ENCODE measurements around the gene CYBA. TPM values are rescaled to one million over a fixed set of nuclear protein-coding genes. Genes with fewer than 3 reads are reported as not detected.

CYBA gene
- total RNA-seq, 2 donors from 2014 or later, result 126 to 177 TPM

- DNase-seq, result no peak
- Histone ChIP-seq H3K27me3 (no peaks in the 10 kb centered on the region), H3K4me1 (peaks cover 22% of the 10 kb centered on the region), H3K9me3 (no peaks in the 10 kb centered on the region), H3K4me3 (no peak overlapping the region), H3K27ac (no peak overlapping the region), H3K36me3 (replicated peaks in 1 of 2; ENCODE audit: insufficient read depth in 1 of 2, low read depth in 2 of 2) (no peaks in the 10 kb centered on the region)
- intact Hi-C loops (cut with DNase I), result no loop called here
- 80 to 83% methylated on average over 10 of the region's 10 CpGs for WGBS, 2 donors
- ATAC-seq, result no peak
- no peak for TF ChIP-seq POLR2A (IDR thresholded peaks at IDR 0.05)
- TF ChIP-seq, protein P1, sequence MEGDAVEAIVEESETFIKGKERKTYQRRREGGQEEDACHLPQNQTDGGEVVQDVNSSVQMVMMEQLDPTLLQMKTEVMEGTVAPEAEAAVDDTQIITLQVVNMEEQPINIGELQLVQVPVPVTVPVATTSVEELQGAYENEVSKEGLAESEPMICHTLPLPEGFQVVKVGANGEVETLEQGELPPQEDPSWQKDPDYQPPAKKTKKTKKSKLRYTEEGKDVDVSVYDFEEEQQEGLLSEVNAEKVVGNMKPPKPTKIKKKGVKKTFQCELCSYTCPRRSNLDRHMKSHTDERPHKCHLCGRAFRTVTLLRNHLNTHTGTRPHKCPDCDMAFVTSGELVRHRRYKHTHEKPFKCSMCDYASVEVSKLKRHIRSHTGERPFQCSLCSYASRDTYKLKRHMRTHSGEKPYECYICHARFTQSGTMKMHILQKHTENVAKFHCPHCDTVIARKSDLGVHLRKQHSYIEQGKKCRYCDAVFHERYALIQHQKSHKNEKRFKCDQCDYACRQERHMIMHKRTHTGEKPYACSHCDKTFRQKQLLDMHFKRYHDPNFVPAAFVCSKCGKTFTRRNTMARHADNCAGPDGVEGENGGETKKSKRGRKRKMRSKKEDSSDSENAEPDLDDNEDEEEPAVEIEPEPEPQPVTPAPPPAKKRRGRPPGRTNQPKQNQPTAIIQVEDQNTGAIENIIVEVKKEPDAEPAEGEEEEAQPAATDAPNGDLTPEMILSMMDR (IDR thresholded peaks at IDR 0.05), result no peak
Measured at GRCh38 chr16:88661468-88661867, 10.6 kb upstream of the CYBA start.

DNA sequence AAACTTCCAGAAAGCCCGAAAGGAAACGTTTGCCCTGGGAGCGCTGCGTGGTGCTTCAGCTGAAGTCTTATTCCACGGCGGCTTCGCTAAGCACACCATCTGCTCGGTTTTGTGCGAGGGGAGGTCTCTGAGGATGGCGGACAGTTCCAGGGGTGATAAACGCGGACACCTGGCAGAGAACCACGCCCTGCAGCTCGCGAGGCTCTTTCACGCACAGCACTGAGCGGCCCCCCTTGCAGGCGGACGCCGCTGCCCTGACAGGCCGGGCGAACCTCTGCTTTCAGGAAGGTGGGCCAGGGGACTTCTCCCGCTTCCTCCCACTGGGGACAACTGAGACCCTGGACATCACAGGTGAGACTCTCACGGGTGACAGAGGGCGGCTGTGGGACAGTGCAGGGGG is 8.3 kb upstream of the CYBA start:
- peaks cover 6% of the 10 kb centered on the region for H3K4me1 ChIP-seq

DNA sequence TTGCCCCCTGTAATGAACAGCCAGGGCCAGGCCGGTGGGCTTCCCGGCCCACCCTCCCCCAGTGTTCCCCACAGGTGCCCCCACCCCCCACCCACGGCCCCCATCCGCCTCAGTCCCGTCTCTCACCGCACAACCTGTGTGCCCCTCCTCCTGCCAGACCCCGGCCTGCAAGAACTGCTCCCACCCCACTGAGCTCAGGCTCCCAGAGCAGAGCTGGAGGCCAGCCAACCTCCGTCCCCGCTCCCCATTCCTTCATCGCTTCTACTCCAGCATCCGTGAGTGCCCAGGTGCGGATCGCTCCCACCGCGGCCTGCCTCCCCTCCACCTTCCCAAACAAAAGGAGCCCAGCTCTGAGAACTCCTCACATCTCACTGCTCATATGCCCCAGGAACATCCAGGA is 7.9 kb upstream of the CYBA start:
- 84 to 94% methylated on average over 12 to 15 of the region's 15 CpGs for WGBS, 2 donors
- Histone ChIP-seq H3K27me3 (no peaks in the 10 kb centered on the region), H3K27ac (no peak overlapping the region), H3K4me1 (peaks cover 1% of the 10 kb centered on the region), H3K9me3 (no peaks in the 10 kb centered on the region), H3K4me3 (no peak overlapping the region), H3K36me3 (replicated peaks in 1 of 2; ENCODE audit: insufficient read depth in 1 of 2, low read depth in 2 of 2) (no peaks in the 10 kb centered on the region)
- TF ChIP-seq POLR2A (IDR thresholded peaks at IDR 0.05), result no peak
- TF ChIP-seq, protein P1 (IDR thresholded peaks at IDR 0.05), result no peak
- intact Hi-C loops (cut with DNase I), result no loop called here
- ATAC-seq, result no peak
- DNase-seq, result no peak

More for the DNA sequence above, 8.3 kb upstream of the CYBA start:
- TF ChIP-seq, protein P1 (IDR thresholded peaks at IDR 0.05), result no peak
- TF ChIP-seq POLR2A (IDR thresholded peaks at IDR 0.05), result no peak
- intact Hi-C loops (cut with DNase I), result no loop called here
- Histone ChIP-seq H3K27me3 (no peaks in the 10 kb centered on the region), H3K9me3 (no peaks in the 10 kb centered on the region), H3K27ac (no peak overlapping the region), H3K36me3 (replicated peaks in 1 of 2; ENCODE audit: insufficient read depth in 1 of 2, low read depth in 2 of 2) (no peaks in the 10 kb centered on the region), H3K4me3 (no peak overlapping the region)
- WGBS, 2 donors, result 88 to 90% methylated on average over 10 to 24 of the region's 25 CpGs
- ATAC-seq, result no peak
- DNase-seq, result no peak

- DNase-seq (no peak), ATAC-seq (no peak)
- intact Hi-C loops (cut with DNase I), result no loop called here
- 86 to 95% methylated on average over 7 to 19 of the region's 19 CpGs for WGBS, 2 donors
- TF ChIP-seq, protein P1 (IDR thresholded peaks at IDR 0.05), result no peak
- no peak for TF ChIP-seq POLR2A (IDR thresholded peaks at IDR 0.05)
- Histone ChIP-seq H3K4me3 (no peak overlapping the region), H3K36me3 (replicated peaks in 1 of 2; ENCODE audit: insufficient read depth in 1 of 2, low read depth in 2 of 2) (no peaks in the 10 kb centered on the region), H3K4me1 (no peaks in the 10 kb centered on the region), H3K27ac (no peak overlapping the region), H3K27me3 (no peaks in the 10 kb centered on the region), H3K9me3 (no peaks in the 10 kb centered on the region)
Measured at GRCh38 chr16:88657371-88657770, 6.5 kb upstream of the CYBA start.

- intact Hi-C loops (cut with DNase I), result no loop called here
- 80 to 84% methylated on average over 15 to 24 of the region's 25 CpGs for WGBS, 2 donors
- no peaks in the 10 kb centered on the region for H3K36me3 ChIP-seq (replicated peaks in 1 of 2; ENCODE audit: insufficient read depth in 1 of 2, low read depth in 2 of 2)
- DNase-seq, result no peak
- H3K27ac ChIP-seq, result no peak overlapping the region
- ATAC-seq, result no peak
- no peak for TF ChIP-seq POLR2A (IDR thresholded peaks at IDR 0.05)
- TF ChIP-seq, protein P1 (IDR thresholded peaks at IDR 0.05), result no peak
- H3K4me1 ChIP-seq, result peaks cover 8% of the 10 kb centered on the region
- H3K27me3 ChIP-seq, result no peaks in the 10 kb centered on the region
- no peaks in the 10 kb centered on the region for H3K9me3 ChIP-seq
- H3K4me3 ChIP-seq, result no peak overlapping the region
Measured at GRCh38 chr16:88656291-88656980, 5.6 kb upstream of the CYBA start.

Measured in body of pancreas (tissue), 4 donors.